ENCODE data around the gene BMPR1B.

Gene BMPR1B

GRCh38 chr4:94804650-94805049 lies 46.9 kb downstream of the BMPR1B start:
- no peak for TF ChIP-seq FOXP2 (optimal IDR thresholded peaks at IDR 0.05; ENCODE audit: borderline replicate concordance, extremely low read depth, extremely low read length, insufficient read depth)
- no peak for TF ChIP-seq SIN3A (IDR thresholded peaks at IDR 0.05; ENCODE audit: borderline replicate concordance, insufficient read depth, low read length)
- no peak; a peak in 1 of 4 replicates for TF ChIP-seq REST (IDR thresholded peaks at IDR 0.05; ENCODE audit: insufficient read depth in 1 of 2, low read depth in 2 of 2, low read length in 2 of 2)
- no peak for TF ChIP-seq POLR2AphosphoS5 (IDR thresholded peaks at IDR 0.05; ENCODE audit: low read depth, low read length)
- TF ChIP-seq TAF1 (IDR thresholded peaks at IDR 0.05; ENCODE audit: borderline replicate concordance, insufficient read depth, low read length): no peak

DNA sequence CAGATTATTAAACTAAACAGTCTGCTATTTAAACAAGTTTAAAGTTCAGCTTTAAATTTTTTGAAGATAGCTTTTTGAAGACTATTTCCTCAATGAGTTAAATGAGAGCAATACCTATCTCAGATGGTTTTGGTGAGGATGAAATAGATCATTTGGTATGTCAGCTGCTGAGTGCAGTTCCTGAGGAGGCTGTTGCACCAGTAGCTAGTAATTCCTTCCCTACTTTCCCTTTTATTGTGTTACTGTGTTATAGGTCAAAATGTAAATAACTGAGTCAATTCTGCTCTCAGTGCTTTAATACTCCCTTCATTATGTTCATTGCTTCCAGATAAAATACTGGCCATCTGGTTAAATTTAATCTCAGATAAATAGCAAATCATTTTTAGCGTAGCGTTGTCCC lies 48.6 kb downstream of the BMPR1B start:
- TF ChIP-seq TAF1 (IDR thresholded peaks at IDR 0.05; ENCODE audit: borderline replicate concordance, insufficient read depth, low read length): no peak
- no peak for TF ChIP-seq FOXP2 (optimal IDR thresholded peaks at IDR 0.05; ENCODE audit: borderline replicate concordance, extremely low read depth, extremely low read length, insufficient read depth)
- TF ChIP-seq POLR2AphosphoS5 (IDR thresholded peaks at IDR 0.05; ENCODE audit: low read depth, low read length): no peak
- TF ChIP-seq SIN3A (IDR thresholded peaks at IDR 0.05; ENCODE audit: borderline replicate concordance, insufficient read depth, low read length): no peak
- TF ChIP-seq REST (IDR thresholded peaks at IDR 0.05; ENCODE audit: insufficient read depth in 1 of 2, low read depth in 2 of 2, low read length in 2 of 2): no peak

DNA sequence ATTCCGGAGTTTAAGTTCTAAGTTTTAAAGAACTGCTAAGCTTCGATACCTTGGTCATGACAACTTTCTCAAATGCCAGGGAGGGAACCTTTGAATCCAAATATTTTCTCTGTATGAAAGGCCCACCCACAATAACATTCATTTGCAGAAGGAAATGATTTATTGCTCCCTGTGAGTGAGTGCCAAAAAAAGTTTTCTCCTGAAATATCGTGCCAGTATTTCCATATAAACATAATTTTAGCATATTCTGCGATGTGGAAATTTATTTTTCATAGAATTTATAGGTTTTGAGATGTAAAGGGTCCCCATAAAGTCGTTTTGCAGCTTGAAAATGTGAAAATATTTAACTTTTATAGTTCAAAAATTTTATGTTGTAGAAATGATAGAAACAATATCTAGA lies 53.9 kb downstream of the BMPR1B start:
- no peak for TF ChIP-seq TAF1 (IDR thresholded peaks at IDR 0.05; ENCODE audit: borderline replicate concordance, insufficient read depth, low read length)
- TF ChIP-seq POLR2AphosphoS5 (IDR thresholded peaks at IDR 0.05; ENCODE audit: low read depth, low read length): no peak
- TF ChIP-seq FOXP2 (optimal IDR thresholded peaks at IDR 0.05; ENCODE audit: borderline replicate concordance, extremely low read depth, extremely low read length, insufficient read depth): no peak
- no peak for TF ChIP-seq REST (IDR thresholded peaks at IDR 0.05; ENCODE audit: insufficient read depth in 1 of 2, low read depth in 2 of 2, low read length in 2 of 2)
- TF ChIP-seq SIN3A (IDR thresholded peaks at IDR 0.05; ENCODE audit: borderline replicate concordance, insufficient read depth, low read length): no peak

DNA sequence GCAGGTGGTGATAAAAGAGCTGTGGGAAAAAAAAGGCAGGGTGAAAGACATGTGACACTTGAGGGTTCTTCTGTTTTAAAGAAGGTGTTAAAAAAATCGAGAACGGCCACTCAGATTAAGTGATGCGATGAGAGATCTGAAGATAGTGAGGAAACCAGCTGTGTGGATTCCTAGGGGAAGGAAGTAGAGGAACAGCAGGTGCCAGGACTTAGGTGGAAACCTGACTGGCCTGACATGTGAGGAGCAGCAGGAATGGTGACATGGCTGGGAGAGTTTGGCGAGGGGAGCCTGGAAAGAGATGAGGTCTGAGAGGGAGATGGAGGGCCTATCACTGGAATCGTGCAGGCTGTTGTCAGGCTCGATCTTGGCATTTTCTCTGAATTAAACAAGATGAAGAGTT lies 55.5 kb downstream of the BMPR1B start:
- TF ChIP-seq REST (IDR thresholded peaks at IDR 0.05; ENCODE audit: insufficient read depth in 1 of 2, low read depth in 2 of 2, low read length in 2 of 2): no peak
- TF ChIP-seq SIN3A (IDR thresholded peaks at IDR 0.05; ENCODE audit: borderline replicate concordance, insufficient read depth, low read length): no peak
- TF ChIP-seq TAF1 (IDR thresholded peaks at IDR 0.05; ENCODE audit: borderline replicate concordance, insufficient read depth, low read length): no peak
- no peak for TF ChIP-seq FOXP2 (optimal IDR thresholded peaks at IDR 0.05; ENCODE audit: borderline replicate concordance, extremely low read depth, extremely low read length, insufficient read depth)
- no peak for TF ChIP-seq POLR2AphosphoS5 (IDR thresholded peaks at IDR 0.05; ENCODE audit: low read depth, low read length)

GRCh38 chr4:94814237-94814636 lies 56.5 kb downstream of the BMPR1B start:
- no peak for TF ChIP-seq TAF1 (IDR thresholded peaks at IDR 0.05; ENCODE audit: borderline replicate concordance, insufficient read depth, low read length)
- TF ChIP-seq FOXP2 (optimal IDR thresholded peaks at IDR 0.05; ENCODE audit: borderline replicate concordance, extremely low read depth, extremely low read length, insufficient read depth): no peak

Data from PFSK-1 (cell line).